Right lobe of liver (tissue), 6 donors: ENCODE data around the gene DYNC2H1. TPM values are rescaled to one million over a fixed set of nuclear protein-coding genes. Genes with fewer than 3 reads are reported as not detected.

ENCODE experiments used
- ATAC-seq, 4 donors: fragments of 200-7000 bp; cut with Tn5 transposase; one replicate each; pipeline ENCODE4 v1.9.1; 2020; ENCODE audit warnings: mild to moderate bottlenecking in 4 of 4, moderate library complexity in 4 of 4
- DNase-seq, 3 donors: peaks; one replicate each; pipeline ENCODE4 v3.0.0-alpha.2; 2020
- H3K27ac ChIP-seq, 3 donors: fragments of 200-600 bp; one replicate each; pipeline ENCODE4 v1.8.0; 2022
- H3K27me3 ChIP-seq, 2 donors: fragments of 200-600 bp; one replicate each; pipeline ENCODE4 v1.8.0; 2022
- H3K36me3 ChIP-seq, 4 donors: fragments of 200-600 bp; sonication (generic) in 1 of 4; one replicate each; pipeline versions ENCODE4 v1.5.1 to v1.8.0; 2017 to 2022; ENCODE audit warnings: control low read depth in 1 of 4
- H3K4me1 ChIP-seq, 4 donors: fragments of 200-600 bp; sonication (generic) in 1 of 4; one replicate each; pipeline versions ENCODE4 v1.5.1 to v1.8.0; 2017 to 2022; ENCODE audit warnings: control low read depth in 1 of 4
- H3K4me3 ChIP-seq, 3 donors: fragments of 200-600 bp; one replicate each; pipeline ENCODE4 v1.8.0; 2022
- H3K9me3 ChIP-seq, 4 donors: fragments of 200-600 bp; sonication (generic) in 1 of 4; one replicate each; pipeline versions ENCODE4 v1.5.1 to v1.8.0; 2017 to 2022; ENCODE audit warnings: control low read depth in 1 of 4
- CTCF ChIP-seq, 4 donors: fragments of 200-600 bp in 3 of 4; fragments of 450-650 bp in 1 of 4; IDR thresholded peaks; one replicate each; pipeline versions ENCODE4 v1.5.1 to v1.8.0; 2016 to 2022; ENCODE audit warnings: antibody characterized with exemption in 4 of 4, mild to moderate bottlenecking in 2 of 4
- POLR2A ChIP-seq: fragments of 450-650 bp; IDR thresholded peaks from one replicate; pipeline ENCODE4 v1.6.1; 2017; ENCODE audit warnings: antibody characterized with exemption, mild to moderate bottlenecking
- WGBS: methylation state at CpG from one replicate; pipeline ENCODE4 v1.1.6; 2018; ENCODE audit warnings: low coverage, low lambda C conversion rate; ENCODE audit not compliant: insufficient coverage; ENCODE audit errors: missing lambda C conversion rate; 5-methylcytosine and 5-hydroxymethylcytosine counted together
- intact Hi-C, 2 donors: fragments of 100-400 bp; cut with DNase I; formaldehyde crosslinking; loops; one replicate each; pipeline versions ENCODE4 v1.11.2 to v1.14.1; 2022
- total RNA-seq, 6 experiments: library from RNA; depleted of rRNA in 2 of 6; stranded (reverse); fragments of >200 nt in 2 of 6; fragmentation: NEBNext Ultra II Directional in 3 of 6; extraction: Animal tissue kit (Norgen Biotek cat#: 25700) in 3 of 6; gene quantifications; one replicate each; pipeline versions ENCODE4 v1.1.0 to v1.2.4, GENCODE V29; 2016 to 2023
- donor health status: DM: no; HTN: yes; CAD: no.
- donor health status: DM: no; HTN: no; CAD: no.
- donor health status: DM: no; HTN: no; CAD: no.
- donor health status: DM: no; HTN: yes; CAD: no.
- donor health status: DM: no; HTN: yes; CAD: no.

DYNC2H1 gene
- total RNA-seq, 6 experiments from 2014 or later = 1.0 to 3.4 (median 1.5) TPM

- intact Hi-C loops = no loop called here
- ATAC-seq (no peak), DNase-seq (no peak)
- H3K36me3 ChIP-seq = no peaks in the 10 kb centered on the region
- H3K9me3 ChIP-seq = no peaks in the 10 kb centered on the region
- H3K27ac ChIP-seq = no peak overlapping the region
- no peak overlapping the region for H3K4me3 ChIP-seq
- no peaks in the 10 kb centered on the region for H3K27me3 ChIP-seq
- H3K4me1 ChIP-seq = no peaks in the 10 kb centered on the region
- TF ChIP-seq POLR2A (no peak), CTCF (IDR thresholded peaks at IDR 0.05) (no peak)
These were observed 308.8 kb downstream of the DYNC2H1 start for GRCh38 chr11:103418014-103418413.

GRCh38 chr11:103420593-103420992 lies 311.4 kb downstream of the DYNC2H1 start:
- WGBS = no CpG with 5 or more reads among the region's 2 CpGs

DNA sequence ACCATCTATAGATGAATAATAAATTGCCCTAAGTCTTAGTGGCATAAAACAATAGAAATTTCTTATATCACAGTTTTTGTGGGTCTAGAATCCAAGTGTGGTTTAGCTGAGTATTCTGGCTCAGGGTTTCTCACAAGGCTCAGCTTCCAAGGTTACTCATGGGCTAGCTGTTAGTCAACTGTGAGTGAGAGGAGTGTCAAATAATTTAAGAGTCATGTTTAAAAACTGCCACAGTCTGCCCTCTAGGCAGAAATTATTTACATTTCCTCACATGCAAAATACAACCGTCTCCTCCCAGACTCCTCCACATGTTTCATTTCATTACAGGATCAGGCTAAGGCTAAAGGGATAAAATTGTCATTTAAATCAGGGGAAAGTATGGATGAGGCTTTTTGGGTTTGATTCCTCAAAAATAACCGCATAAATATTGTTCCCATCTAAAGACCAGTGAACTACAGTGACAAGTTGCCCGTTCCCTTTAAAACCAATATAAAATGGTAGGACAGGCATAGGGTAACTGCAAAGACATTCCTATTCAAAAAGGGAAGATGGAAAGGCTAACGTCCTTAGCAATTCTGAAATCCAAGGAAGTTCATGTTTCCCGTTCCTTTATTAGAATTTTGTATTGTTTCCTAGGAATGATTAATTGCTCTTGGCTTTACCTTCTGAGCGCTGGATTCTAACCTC lies 324.3 kb downstream of the DYNC2H1 start:
- H3K9me3 ChIP-seq = no peaks in the 10 kb centered on the region
- no peak overlapping the region for H3K27ac ChIP-seq
- 57% methylated on average over 6 of the region's 6 CpGs for WGBS
- no peak overlapping the region for H3K4me3 ChIP-seq
- DNase-seq = no peak
- ATAC-seq = no peak
- H3K36me3 ChIP-seq = no peaks in the 10 kb centered on the region
- no peaks in the 10 kb centered on the region for H3K27me3 ChIP-seq
- intact Hi-C loops = no loop called here
- TF ChIP-seq POLR2A = no peak
- no peak for TF ChIP-seq CTCF (IDR thresholded peaks at IDR 0.05)
- H3K4me1 ChIP-seq = no peaks in the 10 kb centered on the region

More at GRCh38 chr11:103420593-103420992, 311.4 kb downstream of the DYNC2H1 start:
- H3K9me3 ChIP-seq = no peaks in the 10 kb centered on the region
- H3K36me3 ChIP-seq = no peaks in the 10 kb centered on the region
- H3K27me3 ChIP-seq = no peaks in the 10 kb centered on the region
- no peak overlapping the region for H3K27ac ChIP-seq
- no peak for ATAC-seq
- no peaks in the 10 kb centered on the region for H3K4me1 ChIP-seq
- TF ChIP-seq CTCF (IDR thresholded peaks at IDR 0.05) = no peak
- no peak for TF ChIP-seq POLR2A
- no peak for DNase-seq
- no peak overlapping the region for H3K4me3 ChIP-seq
- intact Hi-C loops = no loop called here

DNA sequence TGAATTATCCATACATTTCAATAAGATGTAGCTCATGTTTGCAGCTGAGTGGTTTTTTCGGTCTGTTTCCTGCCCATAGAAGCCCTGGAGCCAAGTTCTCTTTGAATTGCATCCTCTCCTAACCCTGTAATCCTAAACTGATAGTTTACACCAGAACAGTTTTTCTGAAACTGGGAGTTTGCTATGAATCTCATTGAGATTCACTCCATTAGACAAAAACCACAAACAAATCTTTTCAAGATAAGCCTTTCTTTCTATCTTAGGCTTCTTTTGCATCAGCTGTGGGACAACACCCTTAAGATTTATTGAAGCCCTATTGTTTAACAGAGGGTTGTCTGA lies 324.8 kb downstream of the DYNC2H1 start:
- 0% methylated on average over 1 of the region's 1 CpG for WGBS
- intact Hi-C loops = no loop called here
- DNase-seq = no peak
- H3K36me3 ChIP-seq = no peaks in the 10 kb centered on the region
- no peaks in the 10 kb centered on the region for H3K9me3 ChIP-seq
- H3K27ac ChIP-seq = no peak overlapping the region
- no peaks in the 10 kb centered on the region for H3K27me3 ChIP-seq
- TF ChIP-seq POLR2A (no peak), CTCF (IDR thresholded peaks at IDR 0.05) (no peak)
- no peak for ATAC-seq
- H3K4me1 ChIP-seq = no peaks in the 10 kb centered on the region
- H3K4me3 ChIP-seq = no peak overlapping the region
